ENCODE results near the gene IL1F10. TPM values are rescaled to one million over a fixed set of nuclear protein-coding genes. Genes with fewer than 3 reads are reported as not detected.
A peak's percentile ranks its signal among the peaks of the same experiment; 100 is the strongest.

The IL1F10 gene
- total and polyA plus RNA-seq, 2 of the 13 experiments (the other 11 are each of a cell fraction or from before 2014, with no cell fraction given): not detected

- TF ChIP-seq ZNF430 (CRISPR knock-in tag; IDR thresholded peaks at IDR 0.05) (peak; percentile 81), PAF1 (CRISPR knock-in tag; IDR thresholded peaks at IDR 0.05) (no peak), EED (CRISPR knock-in tag; IDR thresholded peaks at IDR 0.05) (no peak), TRIM24 (CRISPR knock-in tag; IDR thresholded peaks at IDR 0.05) (no peak), ZNF784 (CRISPR knock-in tag; IDR thresholded peaks at IDR 0.05; ENCODE audit: borderline replicate concordance) (no peak), ZNF235 (CRISPR knock-in tag; IDR thresholded peaks at IDR 0.05; ENCODE audit: borderline replicate concordance) (no peak), RNF219 (CRISPR knock-in tag; IDR thresholded peaks at IDR 0.05) (no peak), RFXAP (CRISPR knock-in tag; IDR thresholded peaks at IDR 0.05; ENCODE audit: borderline replicate concordance) (no peak), ZNF207 (IDR thresholded peaks at IDR 0.05; ENCODE audit: borderline replicate concordance) (no peak), RBFOX2 (IDR thresholded peaks at IDR 0.05; ENCODE audit: low read depth, low read length) (no peak), NKX3-1 (CRISPR knock-in tag; IDR thresholded peaks at IDR 0.05) (no peak), ZNF136 (CRISPR knock-in tag; IDR thresholded peaks at IDR 0.05; ENCODE audit: low read depth) (0 out of 2 replicates have a peak, but pooled peaks have one; percentile 47), TMF1 (CRISPR knock-in tag; IDR thresholded peaks at IDR 0.05; ENCODE audit: low read depth) (no peak), PTBP1 (IDR thresholded peaks at IDR 0.05; ENCODE audit: low read depth, low read length, poor library complexity, severe bottlenecking) (no peak), ZNF121 (CRISPR knock-in tag; IDR thresholded peaks at IDR 0.05) (peak; percentile 56; the same call in 1 of the 2 replicates), ZSCAN12 (CRISPR knock-in tag; IDR thresholded peaks at IDR 0.05) (no peak), HMG20A (CRISPR knock-in tag; IDR thresholded peaks at IDR 0.05; ENCODE audit: borderline replicate concordance) (0 out of 2 replicates have a peak, but pooled peaks have one; percentile 69), MBD4 (IDR thresholded peaks at IDR 0.05; ENCODE audit: borderline replicate concordance, low read length) (no peak), POLR2A (IDR thresholded peaks at IDR 0.05; ENCODE audit: insufficient read depth in 1 of 2, low read depth in 2 of 2, low read length in 2 of 2) (no peak), ZNF776 (CRISPR knock-in tag; IDR thresholded peaks at IDR 0.05) (no peak)
- TF ChIP-seq, protein P1, sequence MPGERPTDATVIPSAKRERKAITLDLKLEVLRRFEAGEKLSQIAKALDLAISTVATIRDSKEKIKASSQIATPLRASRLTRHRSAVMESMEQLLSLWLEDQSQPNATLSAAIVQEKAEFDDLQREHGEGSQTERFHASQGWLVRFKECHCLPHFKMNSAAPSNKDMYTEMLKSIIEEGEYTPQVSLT (CRISPR knock-in tag; IDR thresholded peaks at IDR 0.05; ENCODE audit: borderline replicate concordance, low read depth): no peak
- TF ChIP-seq, protein P2, sequence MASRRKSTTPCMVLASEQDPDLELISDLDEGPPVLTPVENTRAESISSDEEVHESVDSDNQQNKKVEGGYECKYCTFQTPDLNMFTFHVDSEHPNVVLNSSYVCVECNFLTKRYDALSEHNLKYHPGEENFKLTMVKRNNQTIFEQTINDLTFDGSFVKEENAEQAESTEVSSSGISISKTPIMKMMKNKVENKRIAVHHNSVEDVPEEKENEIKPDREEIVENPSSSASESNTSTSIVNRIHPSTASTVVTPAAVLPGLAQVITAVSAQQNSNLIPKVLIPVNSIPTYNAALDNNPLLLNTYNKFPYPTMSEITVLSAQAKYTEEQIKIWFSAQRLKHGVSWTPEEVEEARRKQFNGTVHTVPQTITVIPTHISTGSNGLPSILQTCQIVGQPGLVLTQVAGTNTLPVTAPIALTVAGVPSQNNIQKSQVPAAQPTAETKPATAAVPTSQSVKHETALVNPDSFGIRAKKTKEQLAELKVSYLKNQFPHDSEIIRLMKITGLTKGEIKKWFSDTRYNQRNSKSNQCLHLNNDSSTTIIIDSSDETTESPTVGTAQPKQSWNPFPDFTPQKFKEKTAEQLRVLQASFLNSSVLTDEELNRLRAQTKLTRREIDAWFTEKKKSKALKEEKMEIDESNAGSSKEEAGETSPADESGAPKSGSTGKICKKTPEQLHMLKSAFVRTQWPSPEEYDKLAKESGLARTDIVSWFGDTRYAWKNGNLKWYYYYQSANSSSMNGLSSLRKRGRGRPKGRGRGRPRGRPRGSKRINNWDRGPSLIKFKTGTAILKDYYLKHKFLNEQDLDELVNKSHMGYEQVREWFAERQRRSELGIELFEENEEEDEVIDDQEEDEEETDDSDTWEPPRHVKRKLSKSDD (CRISPR knock-in tag; IDR thresholded peaks at IDR 0.05; ENCODE audit: low read depth): no peak
- TF ChIP-seq, protein P3, sequence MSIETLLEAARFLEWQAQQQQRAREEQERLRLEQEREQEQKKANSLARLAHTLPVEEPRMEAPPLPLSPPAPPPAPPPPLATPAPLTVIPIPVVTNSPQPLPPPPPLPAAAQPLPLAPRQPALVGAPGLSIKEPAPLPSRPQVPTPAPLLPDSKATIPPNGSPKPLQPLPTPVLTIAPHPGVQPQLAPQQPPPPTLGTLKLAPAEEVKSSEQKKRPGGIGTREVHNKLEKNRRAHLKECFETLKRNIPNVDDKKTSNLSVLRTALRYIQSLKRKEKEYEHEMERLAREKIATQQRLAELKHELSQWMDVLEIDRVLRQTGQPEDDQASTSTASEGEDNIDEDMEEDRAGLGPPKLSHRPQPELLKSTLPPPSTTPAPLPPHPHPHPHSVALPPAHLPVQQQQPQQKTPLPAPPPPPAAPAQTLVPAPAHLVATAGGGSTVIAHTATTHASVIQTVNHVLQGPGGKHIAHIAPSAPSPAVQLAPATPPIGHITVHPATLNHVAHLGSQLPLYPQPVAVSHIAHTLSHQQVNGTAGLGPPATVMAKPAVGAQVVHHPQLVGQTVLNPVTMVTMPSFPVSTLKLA (IDR thresholded peaks at IDR 0.05): no peak
Observed at GRCh38 chr2:113088213-113088992, 20.6 kb downstream of the IL1F10 start (continued).

Measured in HepG2 (cell line).